Activated naive CD8-positive, alpha-beta T cell treated with anti-CD3 and anti-CD28 coated beads, Interleukin-2, amount 10 ng/mL, durations not matched to agents 7 days and 5 days (primary cell): ENCODE data around the gene MXRA8. TPM values are rescaled to one million over a fixed set of nuclear protein-coding genes. Genes with fewer than 3 reads are reported as not detected.
A peak's percentile ranks its signal among the peaks of the same experiment; 100 is the strongest.

Experiments
- ATAC-seq: fragments of 150-1000 bp; cut with Tn5 transposase; one replicate; pipeline ENCODE4 v1.10.0; 2021; ENCODE audit warnings: low read depth, moderate library complexity
- POLR2A ChIA-PET: fragments of 350-600 bp; sonication (Branson Sonifier 250); formaldehyde crosslinking; loops from one replicate; lab custom pipeline; 2021; ENCODE audit warnings: antibody characterized with exemption; lab: Charles Lee
- DNase-seq: peaks from one replicate; pipeline ENCODE4 v3.0.0; 2021
- H3K27ac Mint-ChIP-seq: one replicate; pipeline ENCODE4 v1.8.0; 2022; ENCODE audit warnings: mild to moderate bottlenecking, mixed read lengths
- H3K27me3 Mint-ChIP-seq: one replicate; pipeline ENCODE4 v1.8.0; 2022; ENCODE audit warnings: mild to moderate bottlenecking, moderate library complexity, mixed read lengths
- H3K36me3 Mint-ChIP-seq: one replicate; pipeline ENCODE4 v1.8.0; 2021; ENCODE audit warnings: mild to moderate bottlenecking, mixed read lengths
- H3K4me1 Mint-ChIP-seq: one replicate; pipeline ENCODE4 v1.8.0; 2021; ENCODE audit warnings: mixed read lengths
- H3K4me3 Mint-ChIP-seq: one replicate; pipeline ENCODE4 v1.8.0; 2022; ENCODE audit warnings: mild to moderate bottlenecking, moderate library complexity, mixed read lengths
- H3K9me3 Mint-ChIP-seq: one replicate; pipeline ENCODE4 v1.8.0; 2021; ENCODE audit warnings: mixed read lengths
- total RNA-seq, 2 experiments: library from RNA; stranded (reverse); gene quantifications; one replicate each; pipeline ENCODE4 v1.2.3, GENCODE V29; 2021

MXRA8 gene
- total RNA-seq, 2 experiments from 2014 or later, result 0.51 to 1.2 TPM

DNA sequence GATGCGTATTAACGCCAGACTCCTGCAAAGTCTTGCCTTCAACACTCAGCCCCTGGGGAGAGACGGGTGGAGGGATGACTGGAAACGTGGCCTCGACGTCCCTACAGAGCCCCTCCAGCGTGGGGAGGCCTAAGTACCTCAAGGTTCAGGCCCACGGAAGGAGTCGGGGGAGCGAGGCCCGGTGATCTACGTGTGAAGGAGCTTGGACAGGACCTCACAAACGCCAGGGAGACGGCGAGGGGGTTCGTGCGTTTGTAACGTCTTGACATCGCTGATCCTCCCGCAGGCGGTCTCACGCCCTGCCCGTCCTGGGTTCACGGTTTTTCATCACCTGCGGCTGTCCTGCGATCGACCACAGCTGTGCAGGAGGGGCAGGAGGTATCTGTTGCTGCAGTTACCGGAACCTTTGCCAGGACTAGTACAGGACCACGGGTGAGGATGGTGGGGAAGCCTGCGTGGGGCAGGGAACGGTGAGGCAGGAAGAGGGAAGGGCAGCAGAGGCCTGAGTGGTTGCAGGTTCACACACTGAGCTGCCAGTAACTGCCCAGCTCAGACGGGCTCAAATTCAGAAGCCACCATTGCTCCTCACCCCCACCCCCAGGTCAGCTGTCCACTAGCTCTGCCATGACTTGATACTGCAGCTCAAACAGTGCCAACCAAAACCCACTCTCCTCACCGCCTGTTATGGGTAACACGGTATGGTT lies 41.7 kb upstream of the MXRA8 start:
- Mint-ChIP-seq H3K36me3 (peaks cover 21% of the 10 kb centered on the region), H3K9me3 (no peaks in the 10 kb centered on the region), H3K4me1 (peaks cover 29% of the 10 kb centered on the region), H3K27ac (peak overlapping the region; percentile 87), H3K27me3 (no peaks in the 10 kb centered on the region), H3K4me3 (peak overlapping the region; percentile 89)
- POLR2A ChIA-PET, result interaction anchor here (0.6 to 2.8 kb wide), 9 partner anchors 17 to 214 kb away, joined by 3 to 45 read pairs (median 4); partner anchors contain the start of genes ATAD3A, AURKAIP1 and UBE2J2
- DNase-seq (peak; percentile 52), ATAC-seq (peak; percentile 1)

DNA sequence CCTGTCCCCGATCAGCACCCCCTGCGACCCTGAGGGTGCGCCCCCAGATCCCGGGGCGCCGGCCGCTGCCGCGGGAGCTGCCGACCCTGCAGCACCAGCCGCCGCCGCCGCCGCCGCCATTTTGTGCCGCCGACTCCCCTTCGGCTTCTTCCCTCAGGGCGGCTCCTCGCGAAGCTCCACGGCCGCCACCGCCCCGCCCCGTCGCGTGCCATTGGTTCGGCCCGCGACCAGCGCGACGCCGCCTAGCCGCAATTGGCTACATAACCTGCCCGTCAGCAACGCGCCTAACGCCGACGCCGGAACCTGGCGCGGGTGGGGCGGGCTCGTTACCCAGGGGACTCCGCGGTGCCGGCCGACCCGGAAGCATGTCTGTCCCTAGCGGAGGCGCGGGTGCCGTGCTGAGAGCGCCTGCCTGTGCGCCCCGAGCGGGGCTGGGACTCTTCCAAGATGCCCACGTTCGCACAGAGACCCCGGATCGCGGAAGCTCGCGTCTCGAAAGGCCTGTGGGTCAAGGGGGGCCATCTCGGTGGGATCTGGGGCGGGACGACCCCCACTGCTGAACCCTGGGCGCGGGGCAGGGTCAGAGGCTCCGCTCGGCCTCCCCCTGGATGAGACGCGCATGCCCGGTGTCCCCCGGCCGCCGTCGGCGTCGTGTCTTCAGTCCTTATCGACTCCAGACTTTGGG lies 41.0 kb upstream of the MXRA8 start, which contains the start of gene CCNL2:
Gene CCNL2 (minus strand): TSS at position 149 of the 685 bp plus-strand sequence. CDS start 29 bp downstream, at position 120.
- peaks cover 20% of the 10 kb centered on the region for H3K36me3 Mint-ChIP-seq
- peak within 1 kb of the TSS; percentile 87 for H3K27ac Mint-ChIP-seq
- no peaks in the 10 kb centered on the region for H3K9me3 Mint-ChIP-seq

GRCh38 chr1:1398677-1399186 lies 40.4 kb upstream of the MXRA8 start:
- POLR2A ChIA-PET, result interaction anchor here (0.6 to 2.8 kb wide), 19 partner anchors 8 to 251 kb away, joined by 3 to 45 read pairs (median 4); partner anchors contain the start of genes ATAD3A, AURKAIP1 and MRPL20
- peaks cover 28% of the 10 kb centered on the region for H3K4me1 Mint-ChIP-seq
- DNase-seq (no peak), ATAC-seq (peak; percentile 5)
- peak overlapping the region; percentile 80 for H3K27ac Mint-ChIP-seq
- no peaks in the 10 kb centered on the region for H3K9me3 Mint-ChIP-seq
- peak overlapping the region; percentile 89 for H3K4me3 Mint-ChIP-seq
- no peaks in the 10 kb centered on the region for H3K27me3 Mint-ChIP-seq
- peaks cover 21% of the 10 kb centered on the region for H3K36me3 Mint-ChIP-seq

More for the DNA sequence above, 41.0 kb upstream of the MXRA8 start, which contains the start of gene CCNL2:
- Mint-ChIP-seq H3K4me1 (peaks cover 29% of the 10 kb centered on the region), H3K27me3 (no peaks in the 10 kb centered on the region), H3K4me3 (peak within 1 kb of the TSS; percentile 89)
- DNase-seq (peak; percentile 100), ATAC-seq (peak; percentile 97)
- POLR2A ChIA-PET, result interaction anchor here (0.6 to 2.8 kb wide), 20 partner anchors 8 to 251 kb away, joined by 3 to 45 read pairs (median 4); partner anchors contain the start of genes ATAD3A, AURKAIP1, MRPL20 and UBE2J2

- DNase-seq, result no peak
- POLR2A ChIA-PET, result interaction anchor here (1.3 to 2.3 kb wide), 4 partner anchors 8 to 26 kb away, joined by 3 to 23 read pairs (median 7); partner anchors contain the start of genes AURKAIP1 and MRPL20
- H3K4me1 Mint-ChIP-seq, result peaks cover 24% of the 10 kb centered on the region
Observed at GRCh38 chr1:1397839-1398523, 39.6 kb upstream of the MXRA8 start.

DNA sequence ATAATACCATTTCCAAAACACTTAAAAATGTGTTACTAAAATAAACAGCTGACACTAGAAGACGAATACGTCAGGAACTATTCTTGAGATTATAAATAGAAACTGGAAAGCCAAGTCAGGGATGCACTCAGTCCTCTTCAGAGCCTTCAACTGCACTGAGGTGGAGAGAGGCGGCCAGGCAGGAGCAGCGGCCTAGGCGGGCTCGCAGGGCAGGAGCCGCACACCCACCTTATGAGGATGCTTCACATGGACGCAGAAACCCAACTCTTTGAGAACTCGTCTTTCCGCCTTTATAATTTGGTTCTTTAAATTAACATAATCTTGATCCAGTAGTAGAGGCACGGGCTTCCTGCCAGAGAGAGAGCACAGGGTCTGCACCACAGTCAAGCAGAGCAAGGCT lies 36.8 kb upstream of the MXRA8 start:
- H3K4me3 Mint-ChIP-seq, result no peak overlapping the region
- ATAC-seq (no peak), DNase-seq (no peak)
- peaks cover 16% of the 10 kb centered on the region for H3K4me1 Mint-ChIP-seq
- peak overlapping the region; percentile 6 for H3K27ac Mint-ChIP-seq
- peaks cover 32% of the 10 kb centered on the region for H3K36me3 Mint-ChIP-seq
- H3K9me3 Mint-ChIP-seq, result no peaks in the 10 kb centered on the region
- POLR2A ChIA-PET, result no interaction called here
- H3K27me3 Mint-ChIP-seq, result no peaks in the 10 kb centered on the region

More at GRCh38 chr1:1397839-1398523, 39.6 kb upstream of the MXRA8 start:
- H3K4me3 Mint-ChIP-seq, result peak overlapping the region; percentile 89
- H3K27me3 Mint-ChIP-seq, result no peaks in the 10 kb centered on the region
- H3K27ac Mint-ChIP-seq, result peak overlapping the region; percentile 80
- no peak for ATAC-seq
- H3K36me3 Mint-ChIP-seq, result peaks cover 20% of the 10 kb centered on the region
- H3K9me3 Mint-ChIP-seq, result no peaks in the 10 kb centered on the region

DNA sequence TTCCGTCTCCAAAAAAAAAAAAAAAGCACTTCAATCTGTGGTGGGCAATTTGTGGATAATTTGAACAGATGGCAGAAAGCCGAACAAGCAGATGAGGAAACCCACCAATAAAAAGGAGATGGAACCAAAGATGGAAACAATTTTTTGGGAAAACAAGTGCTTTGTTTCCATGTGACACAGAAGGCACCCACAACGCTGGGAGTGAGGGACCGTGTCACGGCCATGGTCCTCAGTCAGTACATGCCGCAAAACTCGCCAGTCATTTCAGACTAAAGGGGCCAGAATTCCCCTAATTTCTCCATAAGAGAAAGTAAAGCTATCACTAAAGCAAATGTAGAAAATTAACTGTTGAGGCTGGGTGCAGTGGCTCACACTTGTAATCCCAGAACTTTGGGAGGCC lies 35.8 kb upstream of the MXRA8 start:
- DNase-seq (no peak), ATAC-seq (no peak)
- H3K27me3 Mint-ChIP-seq, result no peaks in the 10 kb centered on the region
- POLR2A ChIA-PET, result no interaction called here
- H3K9me3 Mint-ChIP-seq, result no peaks in the 10 kb centered on the region
- H3K36me3 Mint-ChIP-seq, result peaks cover 39% of the 10 kb centered on the region
- H3K4me1 Mint-ChIP-seq, result peaks cover 14% of the 10 kb centered on the region
- H3K4me3 Mint-ChIP-seq, result no peak overlapping the region
- H3K27ac Mint-ChIP-seq, result no peak overlapping the region

GRCh38 chr1:1393428-1393827 lies 35.1 kb upstream of the MXRA8 start:
- H3K36me3 Mint-ChIP-seq, result peaks cover 39% of the 10 kb centered on the region
- no peak overlapping the region for H3K27ac Mint-ChIP-seq
- no peaks in the 10 kb centered on the region for H3K9me3 Mint-ChIP-seq
- ATAC-seq (no peak), DNase-seq (no peak)
- peaks cover 14% of the 10 kb centered on the region for H3K4me1 Mint-ChIP-seq
- no peaks in the 10 kb centered on the region for H3K27me3 Mint-ChIP-seq
- H3K4me3 Mint-ChIP-seq, result no peak overlapping the region
- POLR2A ChIA-PET, result no interaction called here

GRCh38 chr1:1393014-1393413 lies 34.7 kb upstream of the MXRA8 start:
- Mint-ChIP-seq H3K4me3 (no peak overlapping the region), H3K4me1 (peaks cover 10% of the 10 kb centered on the region), H3K36me3 (peaks cover 36% of the 10 kb centered on the region), H3K27ac (no peak overlapping the region), H3K9me3 (no peaks in the 10 kb centered on the region), H3K27me3 (no peaks in the 10 kb centered on the region)
- no peak for ATAC-seq
- DNase-seq, result no peak
- POLR2A ChIA-PET, result no interaction called here

DNA sequence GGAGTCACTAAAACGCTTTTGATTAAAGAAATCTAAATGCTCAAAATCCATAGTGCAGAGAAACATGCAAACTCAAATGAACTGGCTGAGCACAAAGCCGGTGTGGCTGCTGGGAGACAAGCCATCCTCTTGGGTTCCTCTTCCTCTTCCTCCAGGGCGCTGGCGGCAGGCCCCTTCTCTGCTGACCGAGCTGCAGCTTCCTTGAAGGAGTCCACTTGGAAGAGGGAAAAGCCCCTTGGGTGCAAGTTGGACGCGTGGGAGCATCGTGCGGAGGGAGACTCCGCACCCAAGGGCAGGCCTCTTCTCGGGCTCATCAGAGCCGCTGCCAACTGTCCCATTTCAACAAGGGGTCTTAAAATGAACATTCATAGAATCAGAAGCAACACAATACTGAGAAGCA lies 32.9 kb upstream of the MXRA8 start:
- POLR2A ChIA-PET, result interaction anchor here (0.8 kb wide), 1 partner anchor 8 kb away, joined by 3 read pairs; the partner anchor contains the start of gene CCNL2
- Mint-ChIP-seq H3K27me3 (no peaks in the 10 kb centered on the region), H3K27ac (no peak overlapping the region), H3K9me3 (no peaks in the 10 kb centered on the region), H3K4me3 (no peak overlapping the region), H3K4me1 (peaks cover 6% of the 10 kb centered on the region), H3K36me3 (peaks cover 41% of the 10 kb centered on the region)
- DNase-seq, result no peak
- no peak for ATAC-seq

DNA sequence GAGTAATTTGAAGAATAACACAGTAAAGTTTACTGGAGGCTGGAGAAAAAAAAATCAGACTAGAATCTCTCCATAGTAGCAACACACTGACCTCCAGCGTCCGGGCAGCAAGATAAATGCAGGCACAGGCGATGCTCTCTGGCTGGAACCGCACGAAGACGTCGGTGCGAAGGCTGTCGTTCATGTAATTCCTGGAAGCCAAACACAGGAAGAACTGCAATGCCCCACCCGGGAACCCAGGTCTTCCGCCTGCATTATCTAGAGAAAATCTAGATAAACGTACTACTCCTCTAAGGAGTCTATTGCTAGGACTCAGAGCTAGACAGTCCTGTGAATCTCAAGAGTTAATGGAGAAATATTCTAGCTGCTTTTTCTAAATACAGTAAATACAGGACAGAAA lies 32.3 kb upstream of the MXRA8 start:
- no peak overlapping the region for H3K27ac Mint-ChIP-seq
- no peak for ATAC-seq

GRCh38 chr1:1388078-1388472 lies 29.7 kb upstream of the MXRA8 start:
- no peak overlapping the region for H3K27ac Mint-ChIP-seq
- H3K36me3 Mint-ChIP-seq, result peaks cover 30% of the 10 kb centered on the region
- no peaks in the 10 kb centered on the region for H3K27me3 Mint-ChIP-seq
- H3K9me3 Mint-ChIP-seq, result no peaks in the 10 kb centered on the region
- no peak for ATAC-seq
- no peak overlapping the region for H3K4me3 Mint-ChIP-seq
- no peaks in the 10 kb centered on the region for H3K4me1 Mint-ChIP-seq
- POLR2A ChIA-PET, result no interaction called here
- no peak for DNase-seq

More for the DNA sequence above, 32.3 kb upstream of the MXRA8 start:
- Mint-ChIP-seq H3K27me3 (no peaks in the 10 kb centered on the region), H3K4me1 (peaks cover 5% of the 10 kb centered on the region), H3K4me3 (no peak overlapping the region), H3K36me3 (peaks cover 41% of the 10 kb centered on the region), H3K9me3 (no peaks in the 10 kb centered on the region)
- POLR2A ChIA-PET, result interaction anchor here (0.8 kb wide), 1 partner anchor 8 kb away, joined by 3 read pairs; the partner anchor contains the start of gene CCNL2
- no peak for DNase-seq

DNA sequence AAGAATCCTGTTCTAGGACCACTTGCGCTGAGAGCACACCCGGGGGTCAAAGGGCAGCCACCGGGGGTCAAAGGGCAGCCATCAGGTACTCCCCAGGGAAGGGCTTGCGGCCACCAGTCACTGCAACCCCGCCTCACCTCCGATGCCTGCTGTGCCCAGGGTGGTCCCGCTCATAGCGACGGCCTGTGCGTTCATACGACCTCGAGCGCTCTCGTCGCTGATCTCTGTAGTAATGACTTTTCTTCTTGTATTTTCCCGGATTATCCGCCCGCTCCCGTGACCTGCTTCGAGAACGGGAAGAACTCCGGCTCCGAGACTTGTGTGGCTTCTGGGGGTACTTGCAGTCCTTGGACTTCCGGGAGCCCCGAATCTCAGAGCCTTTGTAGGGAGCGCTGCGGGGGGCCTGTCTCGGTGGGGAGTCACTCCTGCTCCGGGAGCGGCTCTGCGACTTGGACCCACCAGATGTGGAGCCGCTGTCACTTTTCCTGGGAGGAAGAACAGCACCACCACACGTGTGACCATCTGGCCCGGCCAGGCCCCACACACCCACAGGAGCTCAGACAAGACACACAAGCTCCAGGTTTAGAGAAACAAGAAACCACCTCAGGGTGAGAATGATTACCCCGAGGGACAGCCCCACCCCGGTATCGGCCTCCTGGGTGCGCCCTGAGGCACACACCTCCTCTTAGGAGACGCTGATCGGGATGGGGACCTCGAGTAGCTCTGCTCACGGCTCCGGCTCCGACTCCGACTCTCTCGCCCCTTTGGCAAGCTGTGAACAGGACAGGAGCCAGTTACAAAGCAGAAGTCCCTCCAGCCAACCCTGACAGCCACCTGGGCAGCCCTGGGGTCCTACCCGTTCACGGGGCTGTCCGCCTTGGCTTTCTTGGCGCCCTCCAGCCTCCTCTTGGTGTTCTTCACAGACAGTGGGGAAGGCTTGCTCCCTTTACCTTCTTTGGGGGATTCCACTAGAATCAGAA lies 29.0 kb upstream of the MXRA8 start:
- Mint-ChIP-seq H3K27ac (no peak overlapping the region), H3K36me3 (peaks cover 30% of the 10 kb centered on the region), H3K27me3 (no peaks in the 10 kb centered on the region), H3K4me3 (no peak overlapping the region), H3K4me1 (no peaks in the 10 kb centered on the region), H3K9me3 (no peaks in the 10 kb centered on the region)
- POLR2A ChIA-PET, result interaction anchor here (1.4 kb wide), 1 partner anchor 12 kb away, joined by 6 read pairs; the partner anchor contains the start of gene CCNL2
- DNase-seq, result no peak
- no peak for ATAC-seq
